AG10803 (cell line): ENCODE data around the gene EPM2A.

ENCODE experiments used
- DNase-seq: peaks from one replicate; pipeline ENCODE4 v3.0.0; 2010; ENCODE audit warnings: low read depth
- H3K4me3 ChIP-seq: 2 replicates; pipeline ENCODE4 v1.5.1; 2011; ENCODE audit warnings: mild to moderate bottlenecking, low read length, control low read depth
- TF ChIP-seq, protein P1 (sequence below): conservative IDR thresholded peaks from 2 replicates; pipeline ENCODE4 v1.5.1; 2011; ENCODE audit warnings: mild to moderate bottlenecking, low read length, control low read depth, inconsistent platforms

The EPM2A gene

DNA sequence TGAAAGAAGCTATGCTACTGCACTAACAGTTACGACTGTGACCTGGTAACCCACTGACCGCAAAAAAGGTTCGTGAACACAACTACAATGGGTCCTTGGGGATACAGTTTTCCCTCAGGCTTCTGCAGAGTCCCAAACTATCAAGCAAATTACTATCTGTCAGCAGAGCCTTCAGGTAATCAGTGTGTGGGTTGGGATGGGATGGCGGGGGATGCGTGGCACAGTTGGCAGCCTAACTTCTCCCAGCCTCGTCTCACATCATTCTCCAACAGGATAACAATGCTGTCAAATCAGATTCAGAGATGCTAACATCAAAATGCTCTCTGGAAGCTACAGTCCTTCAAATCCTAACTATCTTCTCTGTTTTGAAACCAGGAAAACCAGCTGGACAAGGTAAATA, 102.3 kb downstream of the EPM2A start:
- TF ChIP-seq, protein P1, sequence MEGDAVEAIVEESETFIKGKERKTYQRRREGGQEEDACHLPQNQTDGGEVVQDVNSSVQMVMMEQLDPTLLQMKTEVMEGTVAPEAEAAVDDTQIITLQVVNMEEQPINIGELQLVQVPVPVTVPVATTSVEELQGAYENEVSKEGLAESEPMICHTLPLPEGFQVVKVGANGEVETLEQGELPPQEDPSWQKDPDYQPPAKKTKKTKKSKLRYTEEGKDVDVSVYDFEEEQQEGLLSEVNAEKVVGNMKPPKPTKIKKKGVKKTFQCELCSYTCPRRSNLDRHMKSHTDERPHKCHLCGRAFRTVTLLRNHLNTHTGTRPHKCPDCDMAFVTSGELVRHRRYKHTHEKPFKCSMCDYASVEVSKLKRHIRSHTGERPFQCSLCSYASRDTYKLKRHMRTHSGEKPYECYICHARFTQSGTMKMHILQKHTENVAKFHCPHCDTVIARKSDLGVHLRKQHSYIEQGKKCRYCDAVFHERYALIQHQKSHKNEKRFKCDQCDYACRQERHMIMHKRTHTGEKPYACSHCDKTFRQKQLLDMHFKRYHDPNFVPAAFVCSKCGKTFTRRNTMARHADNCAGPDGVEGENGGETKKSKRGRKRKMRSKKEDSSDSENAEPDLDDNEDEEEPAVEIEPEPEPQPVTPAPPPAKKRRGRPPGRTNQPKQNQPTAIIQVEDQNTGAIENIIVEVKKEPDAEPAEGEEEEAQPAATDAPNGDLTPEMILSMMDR, result no peak
- no peak overlapping the region for H3K4me3 ChIP-seq
- DNase-seq, result no peak

- no peak for DNase-seq
- no peak overlapping the region for H3K4me3 ChIP-seq
- TF ChIP-seq, protein P1, result no peak
Measured at GRCh38 chr6:145631374-145631773, 103.9 kb downstream of the EPM2A start.

GRCh38 chr6:145630598-145630997, 104.7 kb downstream of the EPM2A start:
- TF ChIP-seq, protein P1, result no peak
- no peak for DNase-seq
- no peak overlapping the region for H3K4me3 ChIP-seq

- TF ChIP-seq, protein P1, result no peak
- DNase-seq, result no peak
- H3K4me3 ChIP-seq, result no peak overlapping the region
Measured at GRCh38 chr6:145629478-145629877, 105.8 kb downstream of the EPM2A start.

DNA sequence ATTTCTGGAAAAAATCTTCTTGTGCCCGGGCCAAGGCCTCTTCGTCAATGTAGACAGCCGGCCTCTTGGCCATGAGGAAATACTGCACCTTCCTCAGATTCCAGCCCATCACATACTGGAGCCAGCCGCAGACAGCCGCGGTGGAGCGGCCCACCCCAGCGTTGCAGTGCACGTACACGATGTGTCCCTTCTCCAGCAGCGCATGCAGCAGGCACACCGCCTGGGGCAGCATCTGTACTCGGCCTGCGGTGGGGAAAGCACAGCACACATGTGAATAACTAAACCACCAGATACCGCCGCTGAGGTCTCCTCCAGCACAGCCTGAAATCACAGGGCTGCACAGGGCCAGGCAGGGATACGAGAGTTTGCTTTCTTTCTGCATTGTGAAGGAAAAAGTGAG, 107.9 kb downstream of the EPM2A start:
- no peak overlapping the region for H3K4me3 ChIP-seq
- DNase-seq, result no peak
- TF ChIP-seq, protein P1, result no peak

GRCh38 chr6:145626857-145627256, 108.5 kb downstream of the EPM2A start:
- H3K4me3 ChIP-seq, result no peak overlapping the region
- TF ChIP-seq, protein P1, result no peak
- peak; percentile 1 for DNase-seq

DNA sequence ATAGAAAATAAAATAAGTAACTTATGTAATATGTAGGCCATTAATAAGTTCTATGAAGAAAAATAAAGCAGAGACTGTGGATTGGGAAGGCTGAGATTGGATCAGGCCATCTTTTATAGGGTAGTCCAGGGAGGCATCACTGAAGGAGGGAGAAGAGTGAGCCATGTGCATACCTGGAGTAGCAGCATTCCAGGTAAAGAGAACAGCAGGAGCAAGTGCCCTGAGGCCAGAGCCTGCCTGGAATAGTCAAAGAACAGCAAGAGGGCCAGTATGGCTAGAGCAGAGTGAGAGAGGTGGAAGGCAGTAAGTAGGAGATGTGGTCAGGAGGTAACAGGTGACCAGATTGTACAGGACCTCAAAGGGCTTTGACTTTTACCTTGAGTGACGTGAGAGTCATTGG, 112.1 kb downstream of the EPM2A start:
- DNase-seq, result no peak
- H3K4me3 ChIP-seq, result no peak overlapping the region
- TF ChIP-seq, protein P1, result no peak
